ENCODE results near the gene RAX. TPM values are rescaled to one million over a fixed set of nuclear protein-coding genes. Genes with fewer than 3 reads are reported as not detected.
A peak's percentile ranks its signal among the peaks of the same experiment; 100 is the strongest.

The RAX gene
- total RNA-seq, 1 donor from 2014 or later, result not detected

GRCh38 chr18:59271606-59272220, 1.5 kb downstream of the RAX start:
- Mint-ChIP-seq H3K27me3 (peaks cover 73% of the 10 kb centered on the region), H3K4me3 (peak overlapping the region; percentile 24), H3K4me1 (peaks cover 33% of the 10 kb centered on the region), H3K9me3 (peaks cover under 1% of the 10 kb centered on the region), H3K27ac (no peak overlapping the region), H3K36me3 (ENCODE audit: low read depth) (no peaks in the 10 kb centered on the region)
- intact Hi-C loops (cut with micrococcal nuclease), result loop anchor here (5.0 kb wide), 1 partner anchor 1844 kb away; no protein-coding TSS in a partner anchor
- no peak for TF ChIP-seq CTCF (IDR thresholded peaks at IDR 0.05)
- DNase-seq, result no peak
- ChIA-PET POLR2A (no interaction called here), CTCF (interaction anchor here (0.8 kb wide), 1 partner anchor 42 kb away, joined by 3 read pairs; no protein-coding TSS in a partner anchor)
- ATAC-seq (ENCODE audit: low read depth), result no peak

- peaks cover 6% of the 10 kb centered on the region for H3K9me3 Mint-ChIP-seq
These were observed 2.5 kb downstream of the RAX start for GRCh38 chr18:59270689-59271257.

GRCh38 chr18:59269563-59270119, 3.6 kb downstream of the RAX start:
- Mint-ChIP-seq H3K27me3 (peaks cover 70% of the 10 kb centered on the region), H3K4me1 (peaks cover 49% of the 10 kb centered on the region), H3K27ac (no peak overlapping the region), H3K36me3 (ENCODE audit: low read depth) (no peaks in the 10 kb centered on the region), H3K9me3 (peaks cover 6% of the 10 kb centered on the region), H3K4me3 (peak overlapping the region; percentile 66)
- ChIA-PET POLR2A (no interaction called here), CTCF (interaction anchor here (2.5 kb wide), 1 partner anchor 185 kb away, joined by 7 read pairs; no protein-coding TSS in a partner anchor)
- TF ChIP-seq CTCF (IDR thresholded peaks at IDR 0.05), result no peak
- ATAC-seq (ENCODE audit: low read depth), result no peak
- intact Hi-C loops (cut with micrococcal nuclease), result loop anchor here (5.0 kb wide), 3 partner anchors 88 to 1842 kb away; partner anchors contain the start of gene LMAN1
- no peak for DNase-seq

More at GRCh38 chr18:59270689-59271257, 2.5 kb downstream of the RAX start:
- ChIA-PET CTCF (interaction anchor here (0.8 kb wide), 1 partner anchor 41 kb away, joined by 3 read pairs; no protein-coding TSS in a partner anchor), POLR2A (no interaction called here)
- TF ChIP-seq CTCF (IDR thresholded peaks at IDR 0.05), result no peak
- ATAC-seq (ENCODE audit: low read depth), result no peak
- H3K36me3 Mint-ChIP-seq (ENCODE audit: low read depth), result no peaks in the 10 kb centered on the region
- H3K4me1 Mint-ChIP-seq, result peaks cover 42% of the 10 kb centered on the region
- H3K27ac Mint-ChIP-seq, result no peak overlapping the region
- DNase-seq, result no peak
- peaks cover 75% of the 10 kb centered on the region for H3K27me3 Mint-ChIP-seq
- intact Hi-C loops (cut with micrococcal nuclease), result loop anchor here (5.0 kb wide), 1 partner anchor 1843 kb away; no protein-coding TSS in a partner anchor
- H3K4me3 Mint-ChIP-seq, result no peak overlapping the region

- peak; percentile 48 for ATAC-seq (ENCODE audit: low read depth)
- no peak for TF ChIP-seq CTCF (IDR thresholded peaks at IDR 0.05)
- Mint-ChIP-seq H3K4me1 (peaks cover 49% of the 10 kb centered on the region), H3K27ac (no peak overlapping the region), H3K9me3 (peaks cover 6% of the 10 kb centered on the region), H3K27me3 (peaks cover 67% of the 10 kb centered on the region), H3K36me3 (ENCODE audit: low read depth) (no peaks in the 10 kb centered on the region), H3K4me3 (peak overlapping the region; percentile 66)
- intact Hi-C loops (cut with micrococcal nuclease), result loop anchor here (5.0 kb wide), 2 partner anchors 88 to 187 kb away; partner anchors contain the start of gene LMAN1
- POLR2A ChIA-PET, result no interaction called here
- no peak for DNase-seq
- CTCF ChIA-PET, result interaction anchor here (2.5 kb wide), 1 partner anchor 184 kb away, joined by 7 read pairs; no protein-coding TSS in a partner anchor
These were observed 4.3 kb downstream of the RAX start for GRCh38 chr18:59268721-59269562.
